MCF 10A (cell line): Measurements from ENCODE around the gene WFDC1. TPM values are rescaled to one million over a fixed set of nuclear protein-coding genes. Genes with fewer than 3 reads are reported as not detected.

Experiments used
- BruUV-seq: library from RNA; stranded (reverse); fragments of 400-500 nt; replicated peaks from 2 replicates; lab custom pipeline; 2021; lab: Mats Ljungman, UMichigan
- CTCF ChIA-PET: fragments of 300-600 bp; sonication (Branson Sonifier 250); formaldehyde crosslinking; extraction: SDS; loops from one replicate; lab custom pipeline; 2021; ENCODE audit warnings: antibody characterized with exemption, inconsistent platforms; lab: Yijun Ruan, JAX
- POLR2A ChIA-PET: fragments of 300-600, 350-650 bp; sonication (Branson Sonifier 250); formaldehyde crosslinking; extraction: SDS; loops from one replicate; lab custom pipeline; 2020; ENCODE audit warnings: antibody characterized with exemption, inconsistent platforms; lab: Yijun Ruan, JAX
- DNase-seq: peaks from one replicate; pipeline ENCODE4 v3.0.0-alpha.2; 2018; ENCODE audit not compliant: unreplicated experiment
- H3K27ac Mint-ChIP-seq: one replicate; pipeline ENCODE4 v1.8.0; 2022; ENCODE audit warnings: mild to moderate bottlenecking, low read depth, mixed read lengths; ENCODE audit not compliant: unreplicated experiment
- H3K27me3 Mint-ChIP-seq: one replicate; pipeline ENCODE4 v1.8.0; 2022; ENCODE audit warnings: mixed read lengths; ENCODE audit not compliant: insufficient read depth, unreplicated experiment
- H3K36me3 Mint-ChIP-seq: one replicate; pipeline ENCODE4 v1.8.0; 2022; ENCODE audit warnings: mild to moderate bottlenecking, moderate library complexity, mixed read lengths; ENCODE audit not compliant: insufficient read depth, unreplicated experiment
- H3K4me1 Mint-ChIP-seq: one replicate; pipeline ENCODE4 v1.8.0; 2022; ENCODE audit warnings: mixed read lengths; ENCODE audit not compliant: insufficient read depth, unreplicated experiment
- H3K4me3 Mint-ChIP-seq: one replicate; pipeline ENCODE4 v1.8.0; 2022; ENCODE audit warnings: mild to moderate bottlenecking, moderate library complexity, mixed read lengths; ENCODE audit not compliant: unreplicated experiment
- H3K9me3 Mint-ChIP-seq: one replicate; pipeline ENCODE4 v1.8.0; 2022; ENCODE audit warnings: mixed read lengths; ENCODE audit not compliant: unreplicated experiment
- intact Hi-C: fragments of 100-400 bp; cut with micrococcal nuclease; formaldehyde crosslinking; loops from 2 replicates; pipeline ENCODE4 v1.14.1; 2022
- total RNA-seq: library from RNA; stranded (reverse); gene quantifications from 2 replicates; pipeline ENCODE4 v1.2.3, GENCODE V29; 2022
- TF ChIP-seq, protein P1 (sequence below): fragments of 200-600 bp; IDR thresholded peaks from one replicate; pipeline ENCODE4 v1.8.0; 2022; ENCODE audit warnings: antibody characterized with exemption, mild to moderate bottlenecking; ENCODE audit not compliant: unreplicated experiment

Gene WFDC1
- total RNA-seq, 1 experiment from 2014 or later: not detected

DNA sequence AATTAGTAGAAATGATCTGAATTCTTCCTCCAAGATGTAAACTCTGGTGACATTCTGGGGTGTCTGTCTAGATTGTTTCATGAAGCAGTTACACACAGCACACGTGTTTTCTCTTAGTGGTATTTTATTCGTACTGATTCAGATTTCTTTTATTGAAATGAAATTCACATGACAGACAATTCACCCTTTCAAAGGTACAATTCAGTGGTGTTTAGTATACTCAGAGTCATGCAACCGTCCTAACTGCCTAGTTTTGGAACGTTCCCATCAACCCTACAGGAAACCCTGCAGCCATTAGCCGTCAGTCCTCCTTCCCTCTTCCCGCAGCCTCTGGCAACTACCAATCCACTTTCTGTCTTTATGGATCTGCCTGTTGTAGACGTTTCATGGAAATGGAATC is 8.8 kb downstream of the WFDC1 start:
- POLR2A ChIA-PET: no interaction called here
- Mint-ChIP-seq H3K27ac (no peak overlapping the region), H3K27me3 (peaks cover 85% of the 10 kb centered on the region), H3K4me1 (no peaks in the 10 kb centered on the region), H3K36me3 (no peaks in the 10 kb centered on the region), H3K9me3 (no peaks in the 10 kb centered on the region), H3K4me3 (no peak overlapping the region)
- intact Hi-C loops: no loop called here
- no peak for DNase-seq
- CTCF ChIA-PET: interaction anchor here (0.5 kb wide), 1 partner anchor 1544 kb away, joined by 5 read pairs; no protein-coding TSS in a partner anchor
- no TSS peak for BruUV-seq
- TF ChIP-seq, protein P1, sequence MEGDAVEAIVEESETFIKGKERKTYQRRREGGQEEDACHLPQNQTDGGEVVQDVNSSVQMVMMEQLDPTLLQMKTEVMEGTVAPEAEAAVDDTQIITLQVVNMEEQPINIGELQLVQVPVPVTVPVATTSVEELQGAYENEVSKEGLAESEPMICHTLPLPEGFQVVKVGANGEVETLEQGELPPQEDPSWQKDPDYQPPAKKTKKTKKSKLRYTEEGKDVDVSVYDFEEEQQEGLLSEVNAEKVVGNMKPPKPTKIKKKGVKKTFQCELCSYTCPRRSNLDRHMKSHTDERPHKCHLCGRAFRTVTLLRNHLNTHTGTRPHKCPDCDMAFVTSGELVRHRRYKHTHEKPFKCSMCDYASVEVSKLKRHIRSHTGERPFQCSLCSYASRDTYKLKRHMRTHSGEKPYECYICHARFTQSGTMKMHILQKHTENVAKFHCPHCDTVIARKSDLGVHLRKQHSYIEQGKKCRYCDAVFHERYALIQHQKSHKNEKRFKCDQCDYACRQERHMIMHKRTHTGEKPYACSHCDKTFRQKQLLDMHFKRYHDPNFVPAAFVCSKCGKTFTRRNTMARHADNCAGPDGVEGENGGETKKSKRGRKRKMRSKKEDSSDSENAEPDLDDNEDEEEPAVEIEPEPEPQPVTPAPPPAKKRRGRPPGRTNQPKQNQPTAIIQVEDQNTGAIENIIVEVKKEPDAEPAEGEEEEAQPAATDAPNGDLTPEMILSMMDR: no peak

DNA sequence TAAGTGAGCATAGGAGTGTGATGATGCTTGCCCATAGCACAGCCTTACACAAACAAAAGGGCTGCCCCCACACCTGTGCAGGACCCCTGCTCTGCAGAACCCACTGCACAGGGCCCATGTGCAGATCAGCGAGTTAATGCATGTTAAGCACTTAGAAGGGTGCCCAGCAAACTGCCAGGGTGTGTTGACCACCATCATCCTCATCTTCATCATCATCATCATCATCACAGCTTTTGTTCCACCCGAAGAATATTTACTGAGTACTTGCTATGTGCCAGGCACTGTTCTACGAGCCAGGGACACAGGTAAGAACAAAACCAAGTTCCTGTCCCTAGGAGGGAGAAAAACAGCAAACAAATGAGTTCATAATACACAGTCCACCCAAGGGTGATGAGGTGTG is 11.9 kb downstream of the WFDC1 start:
- intact Hi-C loops: no loop called here
- Mint-ChIP-seq H3K4me3 (no peak overlapping the region), H3K9me3 (no peaks in the 10 kb centered on the region), H3K36me3 (no peaks in the 10 kb centered on the region), H3K4me1 (no peaks in the 10 kb centered on the region), H3K27me3 (peaks cover 55% of the 10 kb centered on the region), H3K27ac (no peak overlapping the region)
- TF ChIP-seq, protein P1: no peak
- POLR2A ChIA-PET: interaction anchor here (0.6 kb wide), 1 partner anchor 157 kb away, joined by 3 read pairs; no protein-coding TSS in a partner anchor
- no peak for DNase-seq
- no TSS peak for BruUV-seq
- CTCF ChIA-PET: interaction anchor here (0.5 to 1.4 kb wide), 2 partner anchors 30 to 417 kb away, joined by 3 to 6 read pairs; no protein-coding TSS in a partner anchor

DNA sequence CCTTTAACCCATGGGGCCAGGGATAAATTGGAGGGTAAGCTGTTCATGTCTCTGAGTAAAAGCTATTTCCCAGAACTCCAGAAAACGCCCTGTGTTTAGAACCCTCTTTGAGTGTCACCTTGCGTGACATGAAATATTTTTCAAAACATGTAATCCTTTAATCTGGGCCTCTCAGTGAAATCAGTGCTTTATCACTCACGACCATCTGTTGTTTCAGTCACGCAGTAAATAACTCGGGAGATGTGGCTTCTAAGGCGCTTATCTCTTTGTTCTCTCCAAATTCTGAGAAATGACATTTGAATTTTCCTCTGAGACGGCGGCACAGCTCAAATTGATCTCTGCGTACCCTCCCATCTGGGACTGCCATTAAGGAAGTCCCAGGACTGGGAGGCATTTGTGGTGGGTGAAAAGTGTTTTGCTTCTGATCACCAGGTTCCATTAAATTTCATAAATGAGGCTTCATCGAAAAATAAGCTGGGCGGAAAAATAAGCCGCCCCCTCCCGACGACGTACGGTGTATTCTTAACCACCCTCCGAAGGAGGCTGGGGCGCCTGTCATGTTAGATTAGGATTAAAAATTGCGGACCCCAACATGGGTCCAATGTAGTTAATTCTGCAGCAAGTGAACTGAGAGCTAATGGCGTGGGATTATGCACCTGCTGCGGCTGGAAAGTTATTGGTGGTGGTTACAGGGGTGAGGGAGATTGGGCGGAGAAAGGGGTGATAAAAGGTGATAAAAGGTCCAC is 12.7 kb downstream of the WFDC1 start:
- no peak overlapping the region for H3K27ac Mint-ChIP-seq
- no TSS peak for BruUV-seq

DNA sequence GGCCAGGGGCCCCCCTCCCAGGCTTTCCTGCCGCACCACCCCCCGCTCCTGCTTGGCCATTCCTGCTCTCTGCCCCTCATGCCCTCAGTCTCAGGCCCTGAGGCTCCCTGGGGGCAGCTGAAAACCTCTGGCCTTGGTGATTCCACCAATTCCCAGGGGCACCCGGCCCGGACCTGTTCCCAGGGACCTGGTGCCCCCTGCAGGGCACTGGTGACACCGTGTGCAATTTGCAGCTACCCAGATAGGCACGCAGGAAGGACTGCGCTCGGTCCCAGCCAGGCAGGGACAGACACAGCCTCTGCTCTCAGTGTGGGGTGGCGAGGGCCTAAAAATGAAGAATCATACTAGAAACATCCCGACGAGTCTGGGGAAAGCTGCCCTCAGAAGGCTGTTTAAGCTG is 13.4 kb downstream of the WFDC1 start:
- Mint-ChIP-seq H3K4me1 (no peaks in the 10 kb centered on the region), H3K27ac (no peak overlapping the region), H3K36me3 (no peaks in the 10 kb centered on the region), H3K27me3 (peaks cover 53% of the 10 kb centered on the region), H3K4me3 (no peak overlapping the region), H3K9me3 (no peaks in the 10 kb centered on the region)
- intact Hi-C loops: loop anchor here (1.0 kb wide), 1 partner anchor 31 kb away; no protein-coding TSS in a partner anchor
- BruUV-seq: no TSS peak
- ChIA-PET POLR2A (interaction anchor here (0.6 kb wide), 2 partner anchors 143 to 344 kb away, joined by 3 read pairs; no protein-coding TSS in a partner anchor), CTCF (interaction anchor here (1.4 kb wide), 1 partner anchor 31 kb away, joined by 6 read pairs; no protein-coding TSS in a partner anchor)
- TF ChIP-seq, protein P1: peak; percentile 39
- peak; percentile 61 for DNase-seq

More for the DNA sequence above, 12.7 kb downstream of the WFDC1 start:
- ChIA-PET CTCF (interaction anchor here (0.5 to 1.4 kb wide), 2 partner anchors 30 to 416 kb away, joined by 3 to 6 read pairs; no protein-coding TSS in a partner anchor), POLR2A (interaction anchor here (0.6 kb wide), 2 partner anchors 144 to 156 kb away, joined by 3 read pairs; no protein-coding TSS in a partner anchor)
- H3K4me1 Mint-ChIP-seq: no peaks in the 10 kb centered on the region
- DNase-seq: no peak
- no peaks in the 10 kb centered on the region for H3K9me3 Mint-ChIP-seq
- peaks cover 53% of the 10 kb centered on the region for H3K27me3 Mint-ChIP-seq
- H3K36me3 Mint-ChIP-seq: no peaks in the 10 kb centered on the region
- intact Hi-C loops: no loop called here
- TF ChIP-seq, protein P1: no peak
- H3K4me3 Mint-ChIP-seq: no peak overlapping the region
